ENCODE measurements around the gene SENP5.

Gene SENP5

GRCh38 chr3:196931828-196932587 lies 64.3 kb downstream of the SENP5 start:
- TF ChIP-seq FOXP2 (optimal IDR thresholded peaks at IDR 0.05; ENCODE audit: borderline replicate concordance, extremely low read depth, extremely low read length, insufficient read depth) (no peak), POLR2AphosphoS5 (IDR thresholded peaks at IDR 0.05; ENCODE audit: low read depth, low read length) (no peak), REST (IDR thresholded peaks at IDR 0.05; ENCODE audit: insufficient read depth in 1 of 2, low read depth in 2 of 2, low read length in 2 of 2) (no peak), SIN3A (IDR thresholded peaks at IDR 0.05; ENCODE audit: borderline replicate concordance, insufficient read depth, low read length) (no peak), TAF1 (IDR thresholded peaks at IDR 0.05; ENCODE audit: borderline replicate concordance, insufficient read depth, low read length) (no peak)

GRCh38 chr3:196932600-196932999 lies 64.9 kb downstream of the SENP5 start:
- TF ChIP-seq FOXP2 (optimal IDR thresholded peaks at IDR 0.05; ENCODE audit: borderline replicate concordance, extremely low read depth, extremely low read length, insufficient read depth) (no peak), SIN3A (IDR thresholded peaks at IDR 0.05; ENCODE audit: borderline replicate concordance, insufficient read depth, low read length) (no peak), REST (IDR thresholded peaks at IDR 0.05; ENCODE audit: insufficient read depth in 1 of 2, low read depth in 2 of 2, low read length in 2 of 2) (no peak), TAF1 (IDR thresholded peaks at IDR 0.05; ENCODE audit: borderline replicate concordance, insufficient read depth, low read length) (no peak), POLR2AphosphoS5 (IDR thresholded peaks at IDR 0.05; ENCODE audit: low read depth, low read length) (no peak)

DNA sequence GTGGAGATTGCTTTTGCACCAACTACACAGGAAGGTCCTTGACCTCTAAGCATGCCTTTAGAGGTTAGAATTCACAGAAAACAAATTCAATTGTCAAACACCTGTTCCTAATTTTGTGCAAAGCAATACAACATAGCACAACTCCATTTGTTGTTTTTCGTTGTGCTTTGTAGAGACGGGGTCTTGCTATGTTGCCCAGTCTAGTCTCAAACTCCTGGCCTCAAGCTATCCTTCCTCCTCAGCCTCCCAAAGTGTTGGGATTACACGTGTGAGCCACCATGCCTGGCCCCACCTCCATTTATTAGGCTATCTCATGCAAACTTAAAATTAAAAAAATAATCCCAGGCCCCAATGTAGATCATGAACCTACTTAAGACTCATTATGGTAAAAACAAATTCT lies 68.6 kb downstream of the SENP5 start:
- TF ChIP-seq POLR2AphosphoS5 (IDR thresholded peaks at IDR 0.05; ENCODE audit: low read depth, low read length) (no peak), TAF1 (IDR thresholded peaks at IDR 0.05; ENCODE audit: borderline replicate concordance, insufficient read depth, low read length) (no peak), SIN3A (IDR thresholded peaks at IDR 0.05; ENCODE audit: borderline replicate concordance, insufficient read depth, low read length) (no peak), REST (IDR thresholded peaks at IDR 0.05; ENCODE audit: insufficient read depth in 1 of 2, low read depth in 2 of 2, low read length in 2 of 2) (no peak), FOXP2 (optimal IDR thresholded peaks at IDR 0.05; ENCODE audit: borderline replicate concordance, extremely low read depth, extremely low read length, insufficient read depth) (no peak)

GRCh38 chr3:196938124-196938523 lies 70.4 kb downstream of the SENP5 start:
- TF ChIP-seq POLR2AphosphoS5 (IDR thresholded peaks at IDR 0.05; ENCODE audit: low read depth, low read length) = no peak
- no peak for TF ChIP-seq REST (IDR thresholded peaks at IDR 0.05; ENCODE audit: insufficient read depth in 1 of 2, low read depth in 2 of 2, low read length in 2 of 2)
- no peak for TF ChIP-seq TAF1 (IDR thresholded peaks at IDR 0.05; ENCODE audit: borderline replicate concordance, insufficient read depth, low read length)
- no peak for TF ChIP-seq SIN3A (IDR thresholded peaks at IDR 0.05; ENCODE audit: borderline replicate concordance, insufficient read depth, low read length)
- no peak for TF ChIP-seq FOXP2 (optimal IDR thresholded peaks at IDR 0.05; ENCODE audit: borderline replicate concordance, extremely low read depth, extremely low read length, insufficient read depth)
